ENCODE results near the gene PTPRD.

GRCh38 chr9:9437641-9438040, 1175.2 kb downstream of the PTPRD start:
- TF ChIP-seq POLR2A (IDR thresholded peaks at IDR 0.05; ENCODE audit: low read depth, low read length) (no peak), POLR2AphosphoS5 (IDR thresholded peaks at IDR 0.05; ENCODE audit: low read depth, low read length) (no peak), TAF1 (IDR thresholded peaks at IDR 0.05; ENCODE audit: borderline replicate concordance, low read depth, low read length) (no peak)

All from GM12892 (cell line).